Activated CD8-positive, alpha-beta T cell treated with anti-CD3 and anti-CD28 coated beads for 36 hours (primary cell): Measurements from ENCODE around the gene MTRFR. TPM values are rescaled to one million over a fixed set of nuclear protein-coding genes. Genes with fewer than 3 reads are reported as not detected.

ENCODE experiments used
- ATAC-seq: fragments of 200-7000 bp; cut with Tn5 transposase; one replicate; pipeline ENCODE4 v1.10.0; 2021; ENCODE audit warnings: mild to moderate bottlenecking, moderate library complexity
- CTCF ChIA-PET: fragments of 350-600 bp; sonication (Branson Sonifier 250); formaldehyde crosslinking; loops from one replicate; lab custom pipeline; 2021; ENCODE audit warnings: antibody characterized with exemption; lab: Charles Lee
- POLR2A ChIA-PET: fragments of 350-600 bp; sonication (Branson Sonifier 250); formaldehyde crosslinking; loops from one replicate; lab custom pipeline; 2021; ENCODE audit warnings: antibody characterized with exemption; lab: Charles Lee
- DNase-seq: peaks from one replicate; pipeline ENCODE4 v3.0.0-alpha.2; 2020
- H3K27ac Mint-ChIP-seq: one replicate; pipeline ENCODE4 v1.8.0; 2021; ENCODE audit warnings: mild to moderate bottlenecking, mixed read lengths
- H3K27me3 Mint-ChIP-seq: one replicate; pipeline ENCODE4 v1.8.0; 2021; ENCODE audit warnings: mixed read lengths
- H3K36me3 Mint-ChIP-seq: one replicate; pipeline ENCODE4 v1.8.0; 2021; ENCODE audit warnings: low read depth, mixed read lengths
- H3K4me1 Mint-ChIP-seq: one replicate; pipeline ENCODE4 v1.8.0; 2021; ENCODE audit warnings: low read depth, mixed read lengths
- H3K4me3 Mint-ChIP-seq: one replicate; pipeline ENCODE4 v1.8.0; 2021; ENCODE audit warnings: mild to moderate bottlenecking, moderate library complexity, mixed read lengths
- H3K9me3 Mint-ChIP-seq: one replicate; pipeline ENCODE4 v1.8.0; 2021; ENCODE audit warnings: mixed read lengths
- intact Hi-C: fragments of 100-400 bp; cut with micrococcal nuclease; formaldehyde crosslinking; loops from one replicate; pipeline ENCODE4 v1.10.0; 2022
- total RNA-seq, 2 experiments: library from RNA; stranded (reverse); gene quantifications; one replicate each; pipeline ENCODE4 v1.2.3, GENCODE V29; 2021
- TF ChIP-seq, protein P1 (sequence below): fragments of 200-600 bp; IDR thresholded peaks from one replicate; pipeline ENCODE4 v1.8.0; 2022; ENCODE audit warnings: antibody characterized with exemption, mild to moderate bottlenecking

MTRFR gene
- total RNA-seq, 2 experiments from 2014 or later = 28.1 to 31.0 TPM

DNA sequence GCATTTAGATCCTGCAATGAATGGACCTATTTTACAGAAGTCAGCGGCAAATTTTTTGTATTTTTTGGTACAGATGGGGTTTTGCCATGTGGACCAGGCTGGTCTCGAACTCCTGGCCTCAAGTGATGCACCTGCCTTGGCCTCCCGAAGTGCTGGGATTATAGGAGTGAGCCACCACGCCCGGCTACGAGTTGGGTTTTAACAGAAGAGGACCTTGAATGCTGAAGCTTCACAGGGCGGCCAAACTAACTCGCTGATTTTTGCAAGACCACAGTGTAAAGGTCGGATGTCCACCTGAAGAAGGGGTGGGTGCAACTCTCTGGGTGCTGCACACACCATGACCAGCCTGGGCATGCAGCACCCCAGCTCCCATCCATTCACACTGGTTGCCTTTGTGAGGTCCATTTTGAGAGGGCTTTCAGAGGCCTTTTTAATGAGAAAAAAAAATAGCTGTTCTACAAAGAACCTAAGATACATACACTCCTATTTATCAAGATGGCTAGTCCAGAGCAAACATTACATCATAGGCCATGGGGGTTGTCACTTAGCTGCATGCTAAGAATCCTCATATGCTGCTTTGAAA lies 60.0 kb downstream of the MTRFR start:
- ChIA-PET POLR2A (interaction anchor here (1.0 kb wide), 1 partner anchor 52 kb away, joined by 4 read pairs; no protein-coding TSS in a partner anchor), CTCF (interaction anchor here (1.2 to 1.4 kb wide), 2 partner anchors 70 to 500 kb away, joined by 3 read pairs; no protein-coding TSS in a partner anchor)
- H3K27ac Mint-ChIP-seq = peak overlapping the region; percentile 30

DNA sequence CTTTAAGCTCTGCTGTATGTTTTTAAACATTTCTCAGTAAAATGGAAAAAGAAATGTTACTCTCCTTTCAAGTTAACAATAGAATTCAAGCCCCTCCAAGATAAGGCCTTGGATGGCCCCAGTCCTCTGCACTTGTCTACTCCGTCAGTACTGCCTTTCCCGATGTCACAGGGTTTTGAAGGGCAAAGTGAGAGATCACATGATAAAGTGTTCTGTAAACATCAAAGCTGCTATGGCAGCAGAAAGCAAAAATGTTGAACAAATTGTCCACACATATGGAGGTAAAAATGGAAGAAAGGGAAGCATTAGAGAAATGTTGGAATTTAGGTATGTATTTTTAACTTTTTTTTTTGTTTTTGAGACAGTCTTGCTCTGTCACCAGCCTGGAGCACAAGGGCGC lies 71.9 kb downstream of the MTRFR start:
- DNase-seq (no peak), ATAC-seq (no peak)
- Mint-ChIP-seq H3K27me3 (no peaks in the 10 kb centered on the region), H3K36me3 (peaks cover 37% of the 10 kb centered on the region), H3K4me1 (no peaks in the 10 kb centered on the region), H3K4me3 (no peak overlapping the region), H3K27ac (peak overlapping the region; percentile 66), H3K9me3 (no peaks in the 10 kb centered on the region)
- POLR2A ChIA-PET = no interaction called here
- CTCF ChIA-PET = no interaction called here
- TF ChIP-seq, protein P1, sequence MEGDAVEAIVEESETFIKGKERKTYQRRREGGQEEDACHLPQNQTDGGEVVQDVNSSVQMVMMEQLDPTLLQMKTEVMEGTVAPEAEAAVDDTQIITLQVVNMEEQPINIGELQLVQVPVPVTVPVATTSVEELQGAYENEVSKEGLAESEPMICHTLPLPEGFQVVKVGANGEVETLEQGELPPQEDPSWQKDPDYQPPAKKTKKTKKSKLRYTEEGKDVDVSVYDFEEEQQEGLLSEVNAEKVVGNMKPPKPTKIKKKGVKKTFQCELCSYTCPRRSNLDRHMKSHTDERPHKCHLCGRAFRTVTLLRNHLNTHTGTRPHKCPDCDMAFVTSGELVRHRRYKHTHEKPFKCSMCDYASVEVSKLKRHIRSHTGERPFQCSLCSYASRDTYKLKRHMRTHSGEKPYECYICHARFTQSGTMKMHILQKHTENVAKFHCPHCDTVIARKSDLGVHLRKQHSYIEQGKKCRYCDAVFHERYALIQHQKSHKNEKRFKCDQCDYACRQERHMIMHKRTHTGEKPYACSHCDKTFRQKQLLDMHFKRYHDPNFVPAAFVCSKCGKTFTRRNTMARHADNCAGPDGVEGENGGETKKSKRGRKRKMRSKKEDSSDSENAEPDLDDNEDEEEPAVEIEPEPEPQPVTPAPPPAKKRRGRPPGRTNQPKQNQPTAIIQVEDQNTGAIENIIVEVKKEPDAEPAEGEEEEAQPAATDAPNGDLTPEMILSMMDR = no peak
- intact Hi-C loops = no loop called here

More for the DNA sequence above, 60.0 kb downstream of the MTRFR start:
- no peak overlapping the region for H3K4me3 Mint-ChIP-seq
- no peaks in the 10 kb centered on the region for H3K27me3 Mint-ChIP-seq
- TF ChIP-seq, protein P1 = no peak
- ATAC-seq (no peak), DNase-seq (no peak)
- peaks cover 25% of the 10 kb centered on the region for H3K36me3 Mint-ChIP-seq
- H3K4me1 Mint-ChIP-seq = peaks cover 2% of the 10 kb centered on the region
- intact Hi-C loops = no loop called here
- H3K9me3 Mint-ChIP-seq = no peaks in the 10 kb centered on the region

DNA sequence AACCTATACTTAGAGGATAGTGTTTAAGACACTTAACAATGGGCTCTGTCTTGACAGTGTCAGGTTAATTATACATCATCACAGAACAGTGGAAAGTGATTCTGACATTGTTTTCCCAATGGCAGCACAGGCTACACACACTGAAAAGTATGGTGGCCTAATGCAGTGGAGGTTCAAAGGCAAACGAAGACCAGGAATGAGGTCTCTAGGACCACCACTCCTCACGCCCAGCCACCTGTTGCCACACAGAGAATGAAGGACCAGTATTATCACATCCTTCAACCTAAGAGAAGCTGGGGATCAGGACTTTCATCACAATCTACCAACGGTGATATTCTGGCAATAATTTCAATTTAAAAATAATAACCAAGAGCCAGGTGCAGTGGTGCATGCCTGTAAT lies 73.0 kb downstream of the MTRFR start:
- Mint-ChIP-seq H3K36me3 (peaks cover 39% of the 10 kb centered on the region), H3K9me3 (no peaks in the 10 kb centered on the region), H3K4me1 (no peaks in the 10 kb centered on the region), H3K27ac (peak overlapping the region; percentile 5), H3K4me3 (no peak overlapping the region), H3K27me3 (no peaks in the 10 kb centered on the region)
- DNase-seq (no peak), ATAC-seq (no peak)
- TF ChIP-seq, protein P1 = no peak
- CTCF ChIA-PET = interaction anchor here (0.6 kb wide), 1 partner anchor 412 kb away, joined by 3 read pairs; no protein-coding TSS in a partner anchor
- POLR2A ChIA-PET = no interaction called here
- intact Hi-C loops = no loop called here

Other genes starting within 250 kb of the MTRFR start
- 10 to 100 TPM; 15.3 to 17.9 TPM for gene PITPNM2, start 82.3 kb upstream of the MTRFR start, total RNA-seq
- gene MPHOSPH9, start 295 bp upstream of the MTRFR start, total RNA-seq = 100 to 1,000 TPM in 1 of 2 experiments, 10 to 100 TPM in 1; 96.9 to 101 TPM
- gene CDK2AP1, start 38.4 kb downstream of the MTRFR start, total RNA-seq = 100 to 1,000 TPM; 108 to 111 TPM
- gene SBNO1, start 131.4 kb downstream of the MTRFR start, total RNA-seq = 10 to 100 TPM; 44.3 to 45.4 TPM
- gene KMT5A, start 150.7 kb downstream of the MTRFR start, total RNA-seq = 10 to 100 TPM; 35.9 to 38.2 TPM
- gene RILPL2, start 203.2 kb downstream of the MTRFR start, total RNA-seq = 1 to 10 TPM; 9.0 to 9.3 TPM
- 10 to 100 TPM; 18.4 to 25.4 TPM for gene SNRNP35, start 224.7 kb downstream of the MTRFR start, total RNA-seq